GM21723 (cell line): ENCODE measurements around the gene NPR2.

ENCODE experiments used
- ATAC-seq: cut with Tn5 transposase; IDR thresholded peaks from one replicate; pipeline ENCODE4 v1.9.1; 2021; ENCODE audit warnings: mild to moderate bottlenecking, moderate library complexity; ENCODE audit not compliant: unreplicated experiment

Gene NPR2

GRCh38 chr9:35763181-35763580 lies 28.2 kb upstream of the NPR2 start:
- ATAC-seq: no peak

- ATAC-seq: no peak
Observed at GRCh38 chr9:35763803-35764202, 27.6 kb upstream of the NPR2 start.

GRCh38 chr9:35766997-35767396 lies 24.4 kb upstream of the NPR2 start:
- ATAC-seq: no peak

- ATAC-seq: no peak
Observed at GRCh38 chr9:35767458-35767857, 23.9 kb upstream of the NPR2 start.

- no peak for ATAC-seq
Observed at GRCh38 chr9:35769763-35770162, 21.6 kb upstream of the NPR2 start.

- no peak for ATAC-seq
Observed at GRCh38 chr9:35771075-35771433, 20.3 kb upstream of the NPR2 start.

DNA sequence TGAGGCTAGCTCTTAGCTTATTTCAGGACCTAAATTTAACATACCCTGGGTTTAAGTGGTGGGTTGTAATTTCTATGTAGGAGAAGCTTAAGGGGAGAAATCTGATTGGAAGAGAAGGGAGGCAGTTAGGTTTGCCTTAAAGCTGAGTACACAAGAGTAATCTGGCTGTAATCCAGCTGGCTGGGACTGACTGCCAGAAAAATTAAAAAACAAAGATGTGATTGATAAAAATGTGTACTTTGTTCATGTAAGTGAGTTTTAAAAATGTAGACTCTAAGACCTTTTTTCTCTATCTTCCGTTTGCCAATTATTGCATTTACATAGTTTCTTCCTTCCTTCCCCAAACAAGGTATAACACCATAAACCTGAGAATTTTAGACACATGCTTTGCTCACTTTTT lies 19.9 kb upstream of the NPR2 start:
- no peak for ATAC-seq

DNA sequence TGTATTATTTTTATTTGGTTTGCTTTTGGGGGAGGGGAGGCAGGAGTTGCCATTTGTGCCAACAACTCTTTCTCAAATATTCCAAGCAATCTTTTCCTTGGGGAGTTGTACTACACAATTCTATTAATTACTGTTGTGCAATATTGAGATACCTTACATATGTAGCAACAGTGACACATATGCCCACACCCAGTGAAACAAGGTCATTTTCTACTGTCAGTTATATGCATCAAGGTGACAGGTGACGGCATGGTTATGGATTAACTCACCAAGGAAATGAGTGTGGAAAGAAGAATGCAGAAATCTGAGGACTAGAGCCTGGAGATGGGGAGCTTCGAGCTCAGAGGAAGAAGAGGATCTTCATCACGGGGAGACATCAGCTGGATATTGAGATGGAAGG lies 19.4 kb upstream of the NPR2 start:
- no peak for ATAC-seq

DNA sequence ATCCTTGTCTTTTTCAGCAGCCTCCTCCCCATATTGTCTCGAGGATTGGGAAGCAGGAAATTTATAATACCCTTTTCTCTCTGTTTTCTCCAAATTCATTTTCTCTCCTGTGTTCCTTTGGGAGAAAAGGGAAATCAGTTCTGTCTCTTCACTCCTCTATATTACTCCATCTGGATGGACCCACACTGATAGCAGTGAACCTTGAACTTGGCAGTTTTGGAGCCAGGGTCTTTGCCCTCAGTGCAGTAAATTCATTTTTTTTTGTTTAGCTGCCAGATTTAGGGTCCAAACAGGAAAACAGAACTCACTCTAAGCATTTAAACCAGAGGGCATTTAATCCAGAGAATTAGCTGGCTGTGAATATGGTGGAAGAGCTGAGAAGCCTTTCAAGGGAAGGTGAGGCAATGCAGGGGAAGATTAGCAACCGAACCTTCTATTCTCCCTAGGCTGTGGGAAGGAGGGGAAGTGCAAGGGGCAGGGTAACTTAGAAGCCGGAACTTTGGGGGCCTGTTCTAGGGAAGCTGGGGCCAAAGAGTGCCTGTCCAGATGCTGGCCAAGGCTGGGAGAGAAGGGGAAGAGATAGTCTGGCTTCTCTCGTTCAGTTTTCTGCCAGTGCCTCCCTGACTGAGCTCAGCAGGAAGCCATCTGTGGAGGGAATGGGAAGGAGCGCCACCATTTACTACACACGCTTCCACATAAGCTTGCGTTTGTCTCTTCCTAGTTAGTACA lies 16.3 kb upstream of the NPR2 start:
- no peak for ATAC-seq

DNA sequence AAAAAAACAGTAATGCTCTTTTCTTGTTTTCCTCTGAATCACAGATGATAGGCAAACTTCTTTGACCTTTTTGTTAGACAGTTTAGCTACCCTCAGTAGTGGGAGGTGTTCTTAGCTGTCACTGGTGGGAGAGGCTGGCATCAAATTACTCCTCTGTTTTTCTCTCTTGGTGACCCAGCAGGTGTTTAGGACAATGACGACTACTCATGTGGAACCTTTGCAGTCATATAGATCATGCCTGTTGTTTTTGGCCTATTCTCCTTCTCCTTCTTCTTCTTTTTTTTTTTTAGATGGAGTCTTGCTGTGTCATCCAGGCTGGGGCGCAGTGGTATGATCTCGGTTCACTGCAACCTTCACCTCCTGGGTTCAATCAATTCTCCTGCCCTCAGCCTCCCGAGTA lies 15.4 kb upstream of the NPR2 start:
- no peak for ATAC-seq

- no peak for ATAC-seq
Observed at GRCh38 chr9:35778496-35778895, 12.9 kb upstream of the NPR2 start.

- no peak for ATAC-seq
Observed at GRCh38 chr9:35781066-35781465, 10.3 kb upstream of the NPR2 start.

- ATAC-seq: no peak
Observed at GRCh38 chr9:35783418-35783817, 8.0 kb upstream of the NPR2 start.

GRCh38 chr9:35789541-35789940 lies 1.9 kb upstream of the NPR2 start:
- no peak for ATAC-seq

- ATAC-seq: no peak
Observed at GRCh38 chr9:35790025-35790384, 1.4 kb upstream of the NPR2 start.

DNA sequence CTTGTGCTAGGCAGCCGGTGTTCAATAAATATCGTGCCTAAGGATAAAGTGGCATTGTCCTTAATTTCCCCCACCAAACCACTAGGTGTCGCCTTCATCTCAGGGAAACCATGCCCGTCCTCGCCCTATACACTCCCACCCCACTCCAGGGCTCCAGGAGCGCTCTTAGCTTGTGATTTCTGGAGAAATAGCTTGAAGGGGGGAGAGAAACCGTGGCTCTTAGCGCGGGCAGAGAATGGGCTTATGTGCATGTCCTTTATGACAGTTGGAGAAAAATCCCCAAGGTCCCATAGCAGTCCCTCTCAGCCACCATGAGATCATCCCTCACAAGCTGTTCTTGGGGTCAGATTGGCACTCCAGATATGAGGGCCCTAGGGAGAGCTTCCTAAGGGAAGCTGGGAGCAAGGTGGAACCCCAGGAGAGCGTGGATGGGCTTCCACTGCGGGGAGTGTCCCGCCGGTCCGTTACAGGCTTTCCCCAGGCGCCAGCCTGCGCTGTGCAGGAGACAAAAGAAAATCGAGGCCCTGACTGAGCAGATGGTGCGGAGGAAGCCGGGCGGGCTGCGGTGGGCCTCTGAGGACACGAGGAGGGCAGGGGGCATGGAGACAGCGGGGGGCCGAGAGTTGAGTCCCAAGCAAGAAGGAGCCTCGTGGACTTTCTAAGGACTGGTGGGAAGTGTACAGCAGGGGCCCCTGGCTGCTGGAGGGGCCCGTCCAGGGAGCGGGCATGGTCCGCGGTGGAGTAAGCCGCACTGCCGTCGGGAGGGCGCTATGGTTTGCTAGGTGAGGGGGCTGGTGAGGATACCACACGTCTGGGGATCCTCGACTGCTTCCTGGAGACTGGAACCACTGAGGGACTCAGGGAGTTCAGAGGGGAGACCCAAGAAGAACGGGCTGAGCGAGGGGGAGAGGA lies 750 bp upstream of the NPR2 start:
- ATAC-seq: no peak

DNA sequence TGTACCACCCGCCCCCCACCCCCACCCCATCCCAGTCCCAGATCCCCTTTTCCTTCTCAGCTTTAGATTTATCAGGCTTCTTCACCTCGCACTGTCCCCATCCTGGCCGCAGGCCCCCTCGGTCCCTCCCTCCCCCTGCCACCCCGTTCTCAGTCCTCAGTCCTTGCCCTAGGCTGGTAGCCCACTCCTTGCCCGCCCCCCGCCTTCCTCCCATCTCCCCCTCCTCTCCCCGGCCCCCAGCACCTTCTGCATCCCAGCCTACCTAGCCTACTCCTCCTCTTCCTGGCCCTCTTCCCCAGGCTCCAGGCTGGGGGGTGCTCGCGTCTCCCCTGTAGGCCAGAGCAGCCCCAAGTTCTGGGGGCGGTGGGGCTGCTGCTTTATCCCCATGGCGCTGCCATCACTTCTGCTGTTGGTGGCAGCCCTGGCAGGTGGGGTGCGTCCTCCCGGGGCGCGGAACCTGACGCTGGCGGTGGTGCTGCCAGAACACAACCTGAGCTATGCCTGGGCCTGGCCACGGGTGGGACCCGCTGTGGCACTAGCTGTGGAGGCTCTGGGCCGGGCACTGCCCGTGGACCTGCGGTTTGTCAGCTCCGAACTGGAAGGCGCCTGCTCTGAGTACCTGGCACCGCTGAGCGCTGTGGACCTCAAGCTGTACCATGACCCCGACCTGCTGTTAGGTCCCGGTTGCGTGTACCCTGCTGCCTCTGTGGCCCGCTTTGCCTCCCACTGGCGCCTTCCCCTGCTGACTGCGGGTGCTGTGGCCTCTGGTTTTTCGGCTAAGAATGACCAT lies 828 bp downstream of the NPR2 start:
- no peak for ATAC-seq

DNA sequence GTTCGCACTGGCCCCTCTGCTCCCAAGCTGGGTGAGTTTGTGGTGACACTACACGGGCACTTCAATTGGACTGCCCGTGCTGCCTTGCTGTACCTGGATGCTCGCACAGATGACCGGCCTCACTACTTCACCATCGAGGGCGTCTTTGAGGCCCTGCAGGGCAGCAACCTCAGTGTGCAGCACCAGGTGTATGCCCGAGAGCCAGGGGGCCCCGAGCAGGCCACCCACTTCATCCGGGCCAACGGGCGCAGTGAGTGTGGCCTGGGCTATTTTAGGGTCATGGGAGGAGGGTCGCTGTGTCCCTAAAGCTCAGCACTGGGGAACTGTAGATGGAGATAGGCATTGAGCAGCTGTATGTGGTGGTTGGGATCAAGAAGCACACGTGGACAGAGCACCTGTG lies 1.4 kb downstream of the NPR2 start:
- no peak for ATAC-seq

GRCh38 chr9:35793461-35793860 lies 2.1 kb downstream of the NPR2 start:
- no peak for ATAC-seq

DNA sequence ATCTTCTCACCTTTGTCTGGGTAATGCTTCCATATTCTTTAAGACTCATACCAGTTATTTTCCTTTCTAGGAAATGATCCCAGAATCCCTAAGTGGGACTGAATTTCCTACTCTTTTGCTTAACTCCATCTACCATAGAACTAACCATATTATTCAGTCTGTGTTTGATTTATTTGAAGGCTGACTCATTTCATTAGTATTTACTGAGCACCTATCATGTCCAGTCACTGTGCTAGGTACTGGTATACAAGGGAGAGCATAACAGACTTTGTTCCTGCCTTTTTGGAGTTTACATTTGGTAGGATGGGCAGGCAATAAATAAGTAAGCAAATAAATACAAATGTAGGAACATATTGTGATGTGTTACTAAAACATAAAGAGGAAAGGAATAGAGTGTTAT lies 4.3 kb downstream of the NPR2 start:
- ATAC-seq: no peak

GRCh38 chr9:35797311-35798109 lies 6.1 kb downstream of the NPR2 start:
- peak; percentile 49 for ATAC-seq
